Esophagus squamous epithelium (tissue), 4 donors: ENCODE data around the gene RHBDL2.

Experiments used
- POLR2A ChIP-seq, 4 donors: fragments of 450-650 bp; IDR thresholded peaks; one replicate each; pipeline ENCODE4 v1.6.1; 2017; ENCODE audit warnings: antibody characterized with exemption in 4 of 4, mild to moderate bottlenecking in 4 of 4, moderate library complexity in 3 of 4
- TF ChIP-seq, protein P1 (sequence below), 6 experiments: fragments of 450-650 bp in 4 of 6; fragments of 200-600 bp in 2 of 6; sonication (generic) in 2 of 6; IDR thresholded peaks; one replicate each; pipeline ENCODE4 v1.5.1; 2016 to 2019; ENCODE audit warnings: antibody characterized with exemption in 6 of 6, mild to moderate bottlenecking in 4 of 6, moderate library complexity in 4 of 6

- TF ChIP-seq, protein P1, sequence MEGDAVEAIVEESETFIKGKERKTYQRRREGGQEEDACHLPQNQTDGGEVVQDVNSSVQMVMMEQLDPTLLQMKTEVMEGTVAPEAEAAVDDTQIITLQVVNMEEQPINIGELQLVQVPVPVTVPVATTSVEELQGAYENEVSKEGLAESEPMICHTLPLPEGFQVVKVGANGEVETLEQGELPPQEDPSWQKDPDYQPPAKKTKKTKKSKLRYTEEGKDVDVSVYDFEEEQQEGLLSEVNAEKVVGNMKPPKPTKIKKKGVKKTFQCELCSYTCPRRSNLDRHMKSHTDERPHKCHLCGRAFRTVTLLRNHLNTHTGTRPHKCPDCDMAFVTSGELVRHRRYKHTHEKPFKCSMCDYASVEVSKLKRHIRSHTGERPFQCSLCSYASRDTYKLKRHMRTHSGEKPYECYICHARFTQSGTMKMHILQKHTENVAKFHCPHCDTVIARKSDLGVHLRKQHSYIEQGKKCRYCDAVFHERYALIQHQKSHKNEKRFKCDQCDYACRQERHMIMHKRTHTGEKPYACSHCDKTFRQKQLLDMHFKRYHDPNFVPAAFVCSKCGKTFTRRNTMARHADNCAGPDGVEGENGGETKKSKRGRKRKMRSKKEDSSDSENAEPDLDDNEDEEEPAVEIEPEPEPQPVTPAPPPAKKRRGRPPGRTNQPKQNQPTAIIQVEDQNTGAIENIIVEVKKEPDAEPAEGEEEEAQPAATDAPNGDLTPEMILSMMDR (IDR thresholded peaks at IDR 0.05), result no peak
- no peak for TF ChIP-seq POLR2A (IDR thresholded peaks at IDR 0.05)
Observed at GRCh38 chr1:38860454-38860795, 81.2 kb downstream of the RHBDL2 start.
